T-helper 9 cell (primary cell): Measurements from ENCODE around the gene PI4KA.
"Not testable (repeated sequence)": the region's sequence is repeated elsewhere in the genome, so short reads cannot be mapped to it uniquely, and the experiment has no call there.

Experiments
- DNase-seq: peaks from one replicate; pipeline ENCODE4 v3.0.0-alpha.2; 2020

PI4KA gene

DNA sequence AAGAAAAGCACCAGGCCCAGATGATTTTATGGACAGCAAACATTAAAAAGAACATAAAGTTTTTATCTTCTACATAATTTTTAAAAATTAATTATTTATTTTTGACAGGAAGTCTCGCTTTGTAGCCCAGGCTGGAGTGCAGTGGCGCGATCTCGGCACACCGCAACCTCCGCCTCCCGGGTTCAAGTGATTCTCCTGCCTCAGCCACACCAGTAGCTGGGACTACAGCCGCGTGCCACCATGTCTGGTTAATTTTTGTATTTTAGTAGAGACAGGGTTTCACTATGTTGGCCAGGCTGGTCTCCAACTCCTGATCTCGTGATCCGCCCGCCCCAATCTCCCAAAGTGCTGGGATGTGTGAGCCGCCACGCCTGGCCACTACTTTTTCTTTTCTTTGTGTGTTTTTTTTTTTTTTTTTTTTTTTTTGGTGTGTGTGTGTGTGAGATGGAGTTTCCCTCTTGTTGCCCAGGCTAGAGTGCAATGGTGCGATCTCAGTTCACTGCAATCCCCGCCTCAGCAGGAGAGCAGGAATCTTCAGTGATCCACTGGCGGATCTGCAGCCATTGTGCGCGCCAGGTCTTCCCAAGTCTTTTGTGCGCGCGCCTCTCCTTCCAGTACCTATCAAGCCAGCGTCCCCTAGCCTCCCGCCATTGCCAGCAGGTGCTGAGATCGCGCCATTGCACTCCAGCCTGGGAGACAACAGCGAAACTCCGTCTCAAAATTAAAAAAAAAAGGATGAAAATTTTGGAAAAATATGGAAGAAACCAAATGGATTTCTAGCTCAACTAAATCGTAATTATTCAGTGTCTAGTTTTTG is 171.0 kb downstream of the PI4KA start:
- DNase-seq = not testable (repeated sequence)

DNA sequence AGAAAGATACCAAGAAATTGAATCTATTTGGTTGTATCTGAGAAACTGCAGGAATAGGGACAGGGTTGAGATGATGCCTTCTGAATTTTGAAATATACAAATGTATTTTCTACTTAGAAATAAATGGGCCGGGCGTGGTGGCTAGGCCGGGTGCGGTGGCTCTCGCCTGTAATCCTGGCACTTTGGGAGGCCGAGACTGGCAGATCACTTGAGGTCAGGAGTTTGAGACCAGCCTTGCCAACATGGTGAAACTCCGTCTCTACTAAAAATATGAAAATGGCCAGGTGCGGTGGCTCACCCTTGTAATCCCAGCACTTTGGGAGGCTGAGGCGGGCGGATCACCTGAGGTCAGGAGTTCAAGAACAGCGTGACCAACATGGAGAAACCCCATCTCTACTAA is 172.8 kb downstream of the PI4KA start:
- not testable (repeated sequence) for DNase-seq

DNA sequence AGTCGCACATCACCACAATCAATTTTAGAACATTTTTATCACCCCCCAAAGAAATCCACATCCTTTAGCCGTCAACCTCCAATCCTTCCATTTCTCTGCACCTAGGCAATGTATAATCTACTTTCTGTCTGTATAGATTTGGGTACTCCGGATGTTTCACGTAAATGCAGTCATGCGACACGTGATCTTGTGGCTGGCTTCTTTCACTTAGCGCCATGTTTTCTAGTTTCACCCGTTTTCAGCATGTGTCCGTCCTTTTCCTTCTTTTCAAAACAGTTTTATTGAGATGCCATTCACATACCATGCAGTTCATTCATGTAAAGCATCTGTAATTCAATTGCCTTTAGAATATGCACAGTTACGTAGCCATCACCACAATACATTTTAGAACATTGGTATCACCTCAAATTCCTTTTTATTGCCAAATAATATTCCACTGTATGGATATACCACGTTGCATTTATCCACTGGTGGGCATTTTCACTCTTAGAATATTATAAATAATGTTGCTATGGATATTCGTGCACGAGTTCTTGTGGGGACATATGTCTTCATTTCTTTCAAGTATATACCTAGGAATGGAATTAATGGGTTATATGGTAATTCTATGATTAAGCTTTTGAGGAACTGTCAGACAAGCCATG is 179.7 kb downstream of the PI4KA start:
- not testable (repeated sequence) for DNase-seq

DNA sequence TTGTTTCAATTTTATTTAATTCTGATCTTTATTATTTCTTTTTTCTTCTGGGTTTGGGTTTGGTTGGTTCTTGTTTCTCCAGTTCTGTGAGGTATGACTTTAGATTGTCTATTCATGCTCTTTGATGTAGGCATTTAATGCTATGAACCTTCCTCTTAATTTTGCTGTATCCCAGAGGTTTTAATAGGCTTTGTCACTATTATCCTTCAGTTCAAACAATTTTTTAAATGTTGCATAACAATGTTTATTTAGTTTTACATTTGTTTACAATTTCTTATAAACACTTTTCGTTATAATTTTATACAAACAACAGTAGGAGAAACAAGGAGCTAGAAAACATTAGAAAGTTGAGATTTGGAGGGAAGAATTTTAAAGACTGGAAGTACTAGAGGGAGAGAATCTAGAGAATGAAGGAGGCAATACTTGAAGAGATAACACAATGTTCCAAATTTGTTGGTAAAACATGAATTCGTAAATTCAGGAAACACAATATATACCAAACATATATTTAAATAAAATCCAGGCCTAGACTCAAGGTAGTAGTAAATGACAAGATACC is 180.8 kb downstream of the PI4KA start:
- no peak for DNase-seq

DNA sequence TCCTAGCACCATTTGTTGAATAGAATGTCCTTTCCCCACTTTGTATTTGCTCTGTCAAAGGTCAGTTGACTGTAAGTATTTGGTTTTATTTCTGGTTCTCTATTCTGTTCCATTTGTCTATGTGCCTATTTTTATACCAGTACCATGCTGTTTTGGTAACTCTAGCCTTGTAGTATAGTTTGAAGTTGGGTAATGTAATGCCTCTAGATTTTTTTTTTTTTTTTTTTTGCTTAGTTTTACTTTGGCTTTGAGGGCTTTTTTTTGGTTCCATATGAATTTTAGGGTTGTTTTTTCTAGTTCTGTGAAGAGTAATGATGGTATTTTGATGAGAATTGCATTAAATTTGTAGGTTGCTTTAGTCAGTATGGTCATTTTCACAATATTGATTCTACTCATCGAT is 183.0 kb downstream of the PI4KA start:
- not testable (repeated sequence) for DNase-seq

DNA sequence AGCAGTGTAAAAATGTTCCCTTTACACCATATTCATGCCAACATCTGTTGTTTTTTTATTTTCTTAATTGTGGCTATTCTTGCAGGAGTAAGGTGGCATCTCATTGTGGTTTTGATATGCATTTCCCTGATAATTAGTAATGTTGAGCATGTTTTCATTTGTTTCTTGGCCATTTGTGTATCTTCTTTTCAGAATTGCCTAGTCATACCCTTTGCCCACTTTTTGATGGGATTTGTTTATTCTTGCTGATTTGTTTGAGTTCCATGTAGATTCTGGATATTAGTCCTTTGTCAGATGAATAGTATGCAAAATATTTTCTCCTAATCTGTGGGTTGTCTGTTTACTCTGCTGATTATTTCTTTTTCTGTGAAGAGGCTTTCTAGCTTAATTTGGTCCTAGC is 183.6 kb downstream of the PI4KA start:
- DNase-seq = no peak

DNA sequence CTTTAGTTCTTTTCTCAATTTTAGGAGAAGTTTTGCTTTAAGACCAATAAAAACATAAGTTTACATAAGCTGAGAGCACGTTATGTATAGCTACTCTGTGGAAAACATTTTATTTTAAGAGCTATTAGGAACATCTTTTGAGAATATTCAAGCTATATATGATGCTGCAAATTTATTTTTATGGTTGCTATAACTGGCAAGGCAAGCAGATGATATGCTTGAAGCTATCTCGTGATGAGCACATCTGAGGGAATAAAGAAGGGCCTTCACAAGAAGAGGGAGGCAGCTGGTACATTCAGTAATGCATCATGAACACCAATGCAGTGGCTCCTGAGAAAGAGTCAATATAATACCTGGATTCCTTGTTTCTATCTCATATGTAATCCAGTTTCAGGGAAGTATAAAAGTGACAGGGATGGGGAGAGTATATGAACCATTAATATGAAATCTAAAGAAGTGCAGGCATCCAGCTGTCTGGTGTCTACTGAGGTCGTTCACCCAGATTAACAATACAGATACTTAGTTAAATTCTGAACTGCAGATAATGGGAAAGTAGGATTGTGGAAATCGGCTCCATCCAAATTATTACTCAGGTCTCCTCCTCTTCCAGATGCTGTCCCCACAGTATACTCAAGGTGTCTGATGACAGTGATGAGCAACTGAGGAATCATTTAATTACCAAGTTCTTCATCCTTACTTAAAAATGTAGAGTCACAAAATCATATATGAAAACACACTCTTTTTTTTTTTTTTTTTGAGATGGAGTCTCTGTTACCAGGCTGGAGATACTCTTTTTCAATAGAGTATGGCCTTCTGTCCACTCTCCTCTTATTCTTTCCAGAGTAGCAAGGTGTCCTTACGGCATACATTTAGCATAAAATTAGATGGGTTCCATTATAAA is 185.1 kb downstream of the PI4KA start:
- DNase-seq = no peak

DNA sequence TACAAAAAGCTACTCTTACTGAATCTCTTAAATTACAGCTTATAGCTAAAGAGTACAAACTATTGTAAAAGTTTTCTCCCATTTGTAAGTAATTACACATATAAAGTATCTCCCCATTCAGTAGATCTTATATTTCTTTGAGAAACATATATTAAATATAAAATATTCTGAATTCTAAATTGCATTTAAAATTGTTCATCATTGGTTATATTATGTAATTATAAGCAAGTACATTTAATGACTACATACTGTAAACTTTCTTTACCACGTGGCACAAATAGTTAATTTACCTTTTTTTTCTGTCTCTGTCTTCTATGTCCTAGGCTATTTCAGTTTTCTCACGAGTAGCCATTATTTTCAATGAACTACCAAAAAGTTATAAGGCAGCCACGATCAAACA is 185.9 kb downstream of the PI4KA start:
- DNase-seq = no peak

DNA sequence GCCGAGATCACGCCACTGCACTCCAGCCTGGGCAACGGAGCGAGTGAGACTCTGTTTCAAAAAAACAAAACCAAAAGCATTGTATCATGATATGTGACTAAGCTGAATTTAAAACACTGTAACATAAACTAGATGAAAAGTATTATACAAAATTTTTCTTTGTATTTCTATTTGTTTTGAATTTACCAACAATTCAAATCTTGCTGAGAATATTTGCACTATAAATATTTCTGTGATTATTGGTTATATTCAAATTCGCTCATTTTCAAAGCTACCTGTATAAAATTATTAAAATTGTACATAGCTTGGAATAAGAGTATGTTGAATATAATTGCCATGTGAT is 186.6 kb downstream of the PI4KA start:
- no peak for DNase-seq

DNA sequence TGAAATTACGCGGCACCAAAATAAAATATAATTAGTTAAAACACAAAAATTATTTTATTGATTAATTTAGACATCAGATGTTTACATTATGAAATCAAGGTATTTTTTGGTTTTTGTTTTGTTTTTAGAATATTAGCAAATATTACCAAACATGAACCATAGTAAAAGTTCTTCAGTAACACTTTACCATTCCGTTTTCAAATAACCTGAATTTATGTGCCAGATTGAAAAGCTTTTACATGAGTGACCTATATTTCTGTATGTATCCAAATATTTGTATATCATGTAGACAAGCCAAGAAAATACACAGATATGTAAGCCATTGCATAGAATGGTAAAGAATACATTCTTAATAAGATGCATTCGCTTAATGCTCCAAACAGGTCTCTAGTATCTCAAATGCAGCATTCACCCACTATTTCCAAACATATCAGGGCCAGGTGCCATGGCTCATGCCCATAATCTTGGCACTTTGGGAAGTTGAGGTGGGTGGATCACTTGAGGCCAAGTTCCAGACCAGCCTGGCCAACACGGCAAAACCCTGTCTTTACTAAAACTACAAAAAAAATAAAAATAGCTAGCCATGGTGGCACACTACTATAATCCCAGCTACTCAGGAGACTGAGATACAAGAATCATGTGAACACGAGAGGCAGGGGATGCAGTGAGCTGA is 187.1 kb downstream of the PI4KA start:
- DNase-seq = no peak

DNA sequence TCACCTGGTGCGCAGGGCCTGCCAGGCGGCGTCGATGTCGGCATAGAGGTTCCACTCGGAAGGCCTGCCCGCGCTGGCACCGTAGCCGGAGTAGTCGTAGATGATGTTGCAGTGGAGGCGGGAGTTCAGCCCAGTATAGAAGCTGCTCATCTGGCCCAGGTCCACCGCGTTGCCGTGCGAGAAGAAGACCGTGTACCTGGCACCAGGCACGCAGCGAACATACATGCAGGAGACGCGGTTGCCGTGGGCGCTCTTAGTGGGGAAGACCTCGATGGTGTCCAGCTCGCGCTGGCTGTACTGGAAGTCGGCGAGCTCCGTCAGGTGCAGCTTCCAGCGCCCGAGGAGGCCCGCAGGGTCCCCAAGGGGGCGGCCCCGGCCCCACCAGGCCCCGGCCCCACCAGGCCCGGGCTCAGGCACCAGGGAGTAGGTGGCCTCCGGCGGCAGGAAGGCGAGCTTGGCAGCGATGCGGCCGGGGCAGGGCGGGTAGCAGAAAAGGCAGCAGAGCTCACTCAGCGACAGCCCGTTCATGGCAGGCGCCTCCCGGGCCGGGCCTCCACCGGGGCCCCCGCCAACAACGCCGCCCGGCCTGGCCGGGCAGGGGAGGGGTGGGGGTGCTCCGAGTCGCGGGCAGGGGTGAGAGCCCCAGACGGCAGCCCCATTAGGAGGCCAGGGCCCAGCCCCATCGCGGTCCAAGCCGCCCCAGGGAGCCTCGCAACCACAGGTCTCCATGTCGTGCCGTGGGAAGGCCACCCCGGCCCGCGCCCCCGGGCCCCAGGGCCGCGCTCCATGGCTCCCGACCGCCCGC is 188.0 kb downstream of the PI4KA start:
- not testable (repeated sequence) for DNase-seq

DNA sequence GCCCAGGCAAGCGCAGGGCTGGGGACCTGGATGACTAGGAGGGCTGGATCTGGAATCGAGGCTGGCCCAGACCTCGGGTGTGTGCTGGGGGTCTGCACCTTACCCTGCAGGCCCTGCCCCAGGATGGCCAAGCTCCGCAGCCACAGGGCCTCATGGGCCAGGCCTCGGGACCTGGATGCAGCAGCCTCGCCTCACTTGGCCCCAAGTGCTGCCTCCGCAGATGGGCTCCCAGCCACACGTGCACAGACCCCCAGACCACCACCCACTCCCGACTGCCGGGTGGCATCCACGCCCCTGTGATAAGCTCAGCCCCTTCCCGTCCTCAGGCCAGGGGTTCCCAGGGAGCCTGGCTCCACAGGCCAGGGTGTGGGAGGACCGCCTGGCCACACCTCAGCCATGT is 188.7 kb downstream of the PI4KA start:
- not testable (repeated sequence) for DNase-seq

DNA sequence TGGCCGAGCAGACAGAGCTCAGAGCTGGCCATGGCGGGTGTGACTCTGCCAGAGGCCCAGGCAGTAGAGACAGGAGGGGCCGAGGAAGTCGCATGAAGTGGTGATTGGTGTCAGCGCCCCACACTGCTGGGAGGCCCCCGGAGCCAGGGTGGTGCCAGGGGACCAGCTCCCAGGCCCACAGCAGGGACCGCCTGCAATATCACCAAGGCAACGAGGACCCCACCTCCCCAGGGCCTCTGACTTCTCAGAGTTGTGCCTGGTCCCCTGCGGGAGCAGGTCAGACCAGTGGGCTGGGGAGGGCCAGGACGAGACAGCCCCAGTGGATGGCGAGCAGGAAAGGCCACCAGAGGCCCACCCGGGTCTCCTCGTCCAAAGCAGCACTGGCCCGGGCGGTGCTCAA is 189.1 kb downstream of the PI4KA start:
- DNase-seq = not testable (repeated sequence)

DNA sequence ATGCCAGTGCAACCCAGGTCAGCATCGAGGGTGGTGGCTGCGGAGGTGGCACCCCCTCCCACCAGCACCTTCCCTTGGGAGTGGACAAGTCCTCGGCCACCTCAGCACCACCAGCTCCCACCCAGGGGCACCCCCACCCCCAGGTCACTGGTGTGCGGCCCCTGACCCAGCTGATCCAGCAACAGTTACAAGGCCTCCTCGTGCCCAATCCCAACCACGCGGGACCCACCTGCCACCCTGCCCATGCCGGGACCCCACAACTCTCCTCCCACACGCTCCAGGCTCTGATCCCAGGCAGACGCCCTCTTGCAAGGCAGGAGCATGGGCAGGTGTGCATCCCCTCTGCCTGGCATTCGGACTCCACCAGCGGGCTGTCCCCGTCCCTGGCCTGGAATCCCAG is 189.8 kb downstream of the PI4KA start:
- not testable (repeated sequence) for DNase-seq

DNA sequence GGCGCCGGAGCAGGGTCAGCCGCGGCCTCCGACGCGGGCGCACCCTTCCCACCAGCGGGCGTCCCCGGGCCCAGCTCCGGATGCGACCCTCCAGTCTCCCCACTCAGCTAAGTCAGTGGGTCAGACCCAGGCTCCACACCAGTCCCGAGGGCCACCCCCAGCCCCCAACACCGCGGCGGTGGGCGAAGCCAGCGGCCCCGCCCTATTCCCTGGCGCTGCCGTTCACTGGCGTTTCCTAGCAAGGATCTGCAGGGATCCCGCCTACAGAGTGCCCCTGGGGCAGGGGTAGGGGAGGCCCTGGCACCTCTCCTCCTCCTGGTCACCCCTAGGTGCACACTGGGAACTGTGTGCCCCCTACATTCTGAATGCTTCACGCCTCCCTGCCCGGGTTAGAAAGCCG is 190.4 kb downstream of the PI4KA start:
- DNase-seq = not testable (repeated sequence)

DNA sequence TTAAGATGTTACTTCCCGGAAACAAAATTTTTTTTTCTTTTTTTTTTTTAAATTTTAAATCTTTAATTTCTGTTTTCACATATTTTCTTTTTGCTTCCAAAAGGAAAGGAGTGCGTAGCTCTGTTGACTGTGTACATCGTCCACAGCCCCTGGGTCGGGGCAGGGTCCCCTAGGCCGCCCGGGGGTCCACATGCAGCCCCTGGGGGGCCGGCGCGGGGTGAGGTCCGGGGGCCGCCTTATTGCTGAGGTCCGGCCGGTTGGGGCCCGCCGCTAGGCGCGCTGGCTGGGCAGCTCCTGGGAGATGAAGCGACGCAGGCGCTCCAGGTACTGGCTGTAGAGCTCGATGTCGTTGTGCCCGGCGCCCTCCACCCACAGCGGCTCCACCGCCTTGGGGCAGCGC is 191.1 kb downstream of the PI4KA start:
- not testable (repeated sequence) for DNase-seq

DNA sequence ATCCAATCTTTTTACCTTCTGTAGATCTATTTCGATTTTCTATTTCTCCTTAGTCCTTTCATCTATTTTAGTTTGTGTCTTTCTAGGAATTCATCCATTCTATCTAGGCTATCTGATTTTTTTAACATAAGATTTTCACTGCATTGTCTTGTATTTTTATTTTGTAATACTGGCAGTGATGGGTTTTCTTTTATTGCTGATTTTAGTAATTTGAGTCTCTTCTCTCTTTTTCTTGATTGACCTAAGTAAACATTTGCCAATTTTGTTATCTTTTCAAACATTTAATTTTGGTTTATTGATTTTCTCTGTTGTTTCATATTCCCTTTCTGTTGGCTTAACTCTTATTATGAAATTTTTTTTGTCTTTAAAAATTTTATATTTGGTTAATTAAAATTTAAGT is 192.1 kb downstream of the PI4KA start:
- no peak for DNase-seq

DNA sequence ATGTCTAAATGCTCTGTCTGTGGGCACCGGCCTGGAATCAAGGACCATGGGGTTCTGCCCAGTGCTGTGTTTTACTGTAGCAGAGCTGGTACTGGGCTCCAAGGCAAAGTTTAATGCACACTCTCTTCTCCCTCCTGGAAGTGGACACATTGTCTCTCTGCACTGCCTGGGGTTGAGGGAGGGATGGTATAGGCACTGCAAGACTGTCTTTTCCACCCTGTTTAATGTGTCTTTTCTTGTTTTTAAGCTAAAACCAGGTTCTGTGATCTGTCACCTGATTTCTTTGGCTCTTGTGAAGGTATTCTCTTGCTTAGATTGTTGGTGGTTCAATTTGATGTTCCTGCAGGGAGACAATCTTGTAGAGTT is 194.0 kb downstream of the PI4KA start:
- no peak for DNase-seq

DNA sequence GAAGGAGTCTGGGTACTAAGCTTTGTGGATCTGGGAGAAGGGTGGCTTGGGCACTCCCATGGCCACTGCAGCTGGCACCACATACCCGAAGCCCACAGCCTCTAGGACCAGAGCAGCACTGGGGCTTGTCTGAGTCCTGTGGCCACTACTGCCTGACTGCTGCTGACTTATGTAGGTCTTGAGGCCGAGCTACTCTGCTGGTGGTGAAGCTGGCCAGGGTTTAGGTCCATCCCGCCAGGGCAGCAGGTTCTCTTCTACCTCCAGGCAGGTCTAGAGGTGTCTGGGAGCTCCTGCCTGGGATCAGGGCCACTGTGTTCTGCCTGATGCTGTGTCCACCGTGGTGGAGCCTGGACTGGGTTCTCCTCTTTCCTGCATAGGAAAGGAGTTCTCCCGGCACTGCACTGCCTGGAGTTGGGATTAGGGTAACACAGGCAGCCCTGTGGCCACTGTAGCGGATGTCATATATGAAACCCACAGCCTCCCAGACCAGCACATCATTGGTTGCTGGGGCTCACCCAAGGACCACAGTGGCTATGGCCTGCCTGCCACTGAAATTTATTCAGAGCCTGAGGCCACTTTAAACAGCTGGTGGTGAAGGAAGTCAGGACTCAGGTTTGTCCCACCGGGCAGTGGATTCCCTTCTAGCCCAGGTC is 194.5 kb downstream of the PI4KA start:
- no peak for DNase-seq

DNA sequence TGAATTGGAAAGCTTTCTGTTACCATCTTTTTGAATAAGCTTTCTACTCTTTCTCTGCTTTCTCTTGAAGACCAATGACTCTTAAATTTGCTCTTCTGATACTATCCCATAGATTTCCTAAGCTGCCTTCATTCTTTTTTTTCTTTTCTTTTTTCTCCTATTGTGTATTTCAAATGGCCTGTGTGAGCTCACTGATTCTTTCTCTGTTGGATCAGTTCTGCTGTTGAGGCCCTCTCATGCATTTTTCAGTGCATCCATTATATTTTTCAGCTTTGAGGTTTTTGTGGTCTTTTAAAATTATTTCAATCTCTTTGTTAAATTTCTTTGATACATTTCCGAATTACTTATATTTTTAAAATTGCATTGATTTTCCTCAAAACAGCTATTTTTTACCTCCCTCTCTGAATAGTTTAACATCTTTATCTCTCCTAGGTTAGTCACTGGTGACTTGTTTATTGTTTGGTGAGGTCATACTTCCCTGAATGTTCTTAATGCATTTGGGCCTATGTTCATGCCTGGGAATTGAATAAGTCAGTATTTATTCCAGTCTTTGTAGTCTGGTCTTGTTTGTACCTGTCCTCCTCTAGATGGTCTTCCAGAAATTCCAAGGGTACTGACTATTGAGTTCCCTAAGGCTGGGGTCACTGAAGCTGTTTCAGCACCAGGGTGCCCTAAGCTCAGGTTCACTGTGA is 195.3 kb downstream of the PI4KA start:
- DNase-seq = no peak
